HFFc6 (cell line): ENCODE measurements around the gene ENDOV. TPM values are rescaled to one million over a fixed set of nuclear protein-coding genes. Genes with fewer than 3 reads are reported as not detected.

Source experiments
- DNase-seq: peaks from one replicate; pipeline ENCODE4 v3.0.0-alpha.2; 2018
- H3K27ac Mint-ChIP-seq: 2 replicates; pipeline ENCODE4 v1.8.0; 2020; ENCODE audit warnings: mild to moderate bottlenecking, mixed read lengths
- H3K27me3 Mint-ChIP-seq: 2 replicates; pipeline ENCODE4 v1.8.0; 2021; ENCODE audit warnings: mild to moderate bottlenecking, moderate library complexity, mixed read lengths; ENCODE audit not compliant: insufficient read depth
- H3K36me3 Mint-ChIP-seq: 2 replicates; pipeline ENCODE4 v1.8.0; 2021; ENCODE audit warnings: low read depth, mixed read lengths
- H3K4me1 Mint-ChIP-seq: 2 replicates; pipeline ENCODE4 v1.8.0; 2020; ENCODE audit warnings: low read depth, mixed read lengths
- H3K4me3 Mint-ChIP-seq: 2 replicates; pipeline ENCODE4 v1.8.0; 2020; ENCODE audit warnings: mild to moderate bottlenecking, moderate library complexity, mixed read lengths
- H3K9me3 Mint-ChIP-seq: 2 replicates; pipeline ENCODE4 v1.8.0; 2020; ENCODE audit warnings: mild to moderate bottlenecking, mixed read lengths
- total RNA-seq, 6 experiments: library from RNA; stranded (reverse); fragmentation: NEBNext Ultra II Directional; extraction: Animal tissue kit (Norgen Biotek cat#: 25700); gene quantifications; 2 replicates in 1 of 6; 3 replicates in 5 of 6; pipeline ENCODE4 v1.2.3, GENCODE V29; 2021
- TF ChIP-seq, protein P1 (sequence below): fragments of 200-600 bp; sonication (generic); IDR thresholded peaks from 2 replicates; pipeline ENCODE4 v1.5.0; 2021; ENCODE audit warnings: antibody characterized with exemption, mild to moderate bottlenecking

Gene ENDOV
- total RNA-seq, 6 experiments from 2014 or later = 11.7 to 17.3 (median 13.7) TPM

DNA sequence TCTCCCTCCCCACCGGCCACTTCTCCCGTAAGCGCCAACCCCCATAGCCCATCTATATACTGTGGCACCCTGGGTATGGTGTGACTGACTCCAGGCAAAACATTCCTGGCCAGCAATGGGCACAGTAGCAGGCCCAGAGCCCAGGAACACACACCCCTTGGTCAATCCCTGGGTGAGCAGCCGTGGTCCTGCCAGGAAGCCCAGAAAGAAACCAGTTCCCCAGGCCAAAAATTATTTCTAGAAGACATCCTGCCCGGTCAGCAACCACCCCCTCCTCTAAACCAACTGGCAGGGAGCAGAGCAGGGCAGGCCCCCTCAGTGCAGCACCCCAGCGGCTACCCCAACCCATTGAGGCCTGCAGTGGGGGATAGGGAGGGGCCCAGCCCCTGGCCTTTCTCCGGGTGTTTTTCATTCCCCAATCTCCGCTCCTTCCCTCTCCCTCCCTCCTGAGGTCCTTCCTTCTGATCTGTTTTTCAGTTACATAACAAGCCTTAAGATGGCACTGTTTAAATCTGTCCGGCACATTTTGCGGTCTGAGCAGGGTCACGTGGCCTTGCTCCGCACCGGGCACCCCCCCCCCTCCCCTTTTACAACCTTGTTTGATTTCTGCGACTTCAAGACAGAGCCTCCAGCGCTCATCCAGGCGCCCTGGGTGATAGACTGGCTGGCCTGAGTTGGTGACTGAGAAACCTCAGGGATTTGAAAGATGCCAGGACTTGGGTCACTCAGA, 59.4 kb downstream of the ENDOV start:
- Mint-ChIP-seq H3K27ac (no peak overlapping the region), H3K36me3 (no peaks in the 10 kb centered on the region), H3K4me1 (peaks cover 12% of the 10 kb centered on the region), H3K4me3 (peak overlapping the region; percentile 74), H3K27me3 (peaks cover 57% of the 10 kb centered on the region), H3K9me3 (no peaks in the 10 kb centered on the region)
- TF ChIP-seq, protein P1, sequence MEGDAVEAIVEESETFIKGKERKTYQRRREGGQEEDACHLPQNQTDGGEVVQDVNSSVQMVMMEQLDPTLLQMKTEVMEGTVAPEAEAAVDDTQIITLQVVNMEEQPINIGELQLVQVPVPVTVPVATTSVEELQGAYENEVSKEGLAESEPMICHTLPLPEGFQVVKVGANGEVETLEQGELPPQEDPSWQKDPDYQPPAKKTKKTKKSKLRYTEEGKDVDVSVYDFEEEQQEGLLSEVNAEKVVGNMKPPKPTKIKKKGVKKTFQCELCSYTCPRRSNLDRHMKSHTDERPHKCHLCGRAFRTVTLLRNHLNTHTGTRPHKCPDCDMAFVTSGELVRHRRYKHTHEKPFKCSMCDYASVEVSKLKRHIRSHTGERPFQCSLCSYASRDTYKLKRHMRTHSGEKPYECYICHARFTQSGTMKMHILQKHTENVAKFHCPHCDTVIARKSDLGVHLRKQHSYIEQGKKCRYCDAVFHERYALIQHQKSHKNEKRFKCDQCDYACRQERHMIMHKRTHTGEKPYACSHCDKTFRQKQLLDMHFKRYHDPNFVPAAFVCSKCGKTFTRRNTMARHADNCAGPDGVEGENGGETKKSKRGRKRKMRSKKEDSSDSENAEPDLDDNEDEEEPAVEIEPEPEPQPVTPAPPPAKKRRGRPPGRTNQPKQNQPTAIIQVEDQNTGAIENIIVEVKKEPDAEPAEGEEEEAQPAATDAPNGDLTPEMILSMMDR = peak; percentile 63
- DNase-seq = peak; percentile 42

GRCh38 chr17:80474961-80475909, 60.3 kb downstream of the ENDOV start:
- Mint-ChIP-seq H3K27ac (no peak overlapping the region), H3K36me3 (no peaks in the 10 kb centered on the region), H3K4me1 (peaks cover 12% of the 10 kb centered on the region), H3K4me3 (peak overlapping the region; percentile 74), H3K27me3 (peaks cover 62% of the 10 kb centered on the region), H3K9me3 (no peaks in the 10 kb centered on the region)
- DNase-seq = no peak
- TF ChIP-seq, protein P1 = no peak

DNA sequence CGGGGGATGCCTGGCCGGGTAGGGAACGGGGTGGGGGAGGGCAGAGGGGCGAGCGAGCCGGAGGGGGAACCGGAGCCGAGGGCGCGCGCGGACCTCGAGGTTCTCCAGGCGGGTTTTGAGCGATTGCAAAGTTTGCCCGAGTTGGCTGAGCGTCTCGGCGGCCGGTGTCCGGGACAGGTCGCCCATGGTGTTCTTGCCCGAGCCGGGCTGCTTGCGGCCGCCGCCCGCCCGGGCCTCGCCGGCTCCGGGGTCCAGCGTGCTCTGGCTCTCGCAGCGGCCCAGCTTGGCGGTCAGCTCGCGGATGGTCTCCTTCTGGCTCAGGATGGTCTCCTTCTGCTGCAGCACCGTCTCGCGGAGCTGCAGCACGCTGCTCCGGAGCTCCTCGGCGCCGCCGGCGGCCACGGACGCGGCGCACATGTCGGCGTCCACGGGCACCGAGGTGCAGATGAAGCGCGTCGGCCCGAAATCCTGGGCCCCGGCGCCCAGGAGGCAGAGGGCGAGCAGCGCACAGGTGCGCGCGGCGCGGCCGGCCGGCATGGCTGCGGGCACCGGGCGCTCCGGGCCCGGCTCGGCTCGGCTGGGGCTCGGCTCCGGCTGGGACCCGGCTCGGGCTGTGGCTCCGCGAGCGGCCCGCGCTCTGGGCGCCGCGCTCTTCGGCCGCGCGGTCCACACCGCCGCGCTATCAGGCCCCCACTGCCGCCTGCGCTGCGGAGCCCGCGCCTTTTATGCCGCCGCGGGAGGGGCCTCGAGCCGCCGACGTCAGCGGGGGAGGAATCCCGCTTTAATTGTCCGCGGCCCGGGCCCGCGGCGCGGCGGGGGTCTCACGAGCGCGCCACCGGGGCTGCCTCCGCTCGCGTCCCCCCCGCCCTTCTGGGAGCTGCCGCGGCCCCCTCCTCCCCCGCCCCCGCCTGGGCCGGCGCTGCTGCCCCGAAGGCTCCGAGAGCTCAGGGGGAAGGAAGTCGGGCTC, 61.2 kb downstream of the ENDOV start, which contains the start of gene NPTX1:
Gene NPTX1 (minus strand): TSS at position 698 of the 967 bp plus-strand sequence. CDS start 161 bp downstream, at position 537.
- TF ChIP-seq, protein P1 = no peak
- peak within 1 kb of the TSS; percentile 32; the same call in 1 of the 2 replicates for H3K4me3 Mint-ChIP-seq
- peaks cover 54% of the 10 kb centered on the region for H3K27me3 Mint-ChIP-seq

GRCh38 chr17:80476877-80477646, 62.1 kb downstream of the ENDOV start:
- TF ChIP-seq, protein P1 = no peak
- H3K4me1 Mint-ChIP-seq = peaks cover 12% of the 10 kb centered on the region
- H3K36me3 Mint-ChIP-seq = no peaks in the 10 kb centered on the region
- DNase-seq = no peak
- H3K4me3 Mint-ChIP-seq = no peak overlapping the region
- H3K27me3 Mint-ChIP-seq = peaks cover 49% of the 10 kb centered on the region
- H3K27ac Mint-ChIP-seq = no peak overlapping the region
- H3K9me3 Mint-ChIP-seq = no peaks in the 10 kb centered on the region

More for the DNA sequence above, 61.2 kb downstream of the ENDOV start, which contains the start of gene NPTX1:
- no peaks in the 10 kb centered on the region for H3K36me3 Mint-ChIP-seq
- DNase-seq = no peak
- H3K27ac Mint-ChIP-seq = no peak within 1 kb of the TSS
- H3K9me3 Mint-ChIP-seq = no peaks in the 10 kb centered on the region
- H3K4me1 Mint-ChIP-seq = peaks cover 12% of the 10 kb centered on the region
